SK-N-MC (cell line): ENCODE measurements around the gene ZNF784.

Source experiments
- EZH2 ChIP-seq: fragments of 200-600 bp; sonication (generic); IDR thresholded peaks from one replicate; pipeline ENCODE4 v1.6.1; 2017; ENCODE audit warnings: antibody characterized with exemption
- FOXP2 ChIP-seq: optimal IDR thresholded peaks from 2 replicates; pipeline ENCODE3; 2011; ENCODE audit warnings: mild to moderate bottlenecking, moderate library complexity; ENCODE audit not compliant: insufficient read depth; ENCODE audit errors: extremely low read length, control extremely low read depth
- POLR2AphosphoS5 ChIP-seq: IDR thresholded peaks from 2 replicates; pipeline ENCODE4 v1.6.1; 2012; ENCODE audit warnings: mild to moderate bottlenecking, low read depth, low read length, borderline replicate concordance

GRCh38 chr19:55611300-55611982 is 12.9 kb downstream of the ZNF784 start:
- TF ChIP-seq POLR2AphosphoS5: no peak
- no peak for TF ChIP-seq EZH2
- no peak for TF ChIP-seq FOXP2
